Breast epithelium (tissue), 4 donors: ENCODE data around the gene MAB21L1. TPM values are rescaled to one million over a fixed set of nuclear protein-coding genes. Genes with fewer than 3 reads are reported as not detected.

Experiments
- DNase-seq, 2 donors: peaks; one replicate each; pipeline ENCODE4 v3.0.0-alpha.2; 2019; ENCODE audit warnings: low spot score in 2 of 2
- H3K27ac ChIP-seq, 2 donors: fragments of 200-600 bp; sonication (generic) in 1 of 2; one replicate each; pipeline ENCODE4 v1.5.1; 2016 to 2019; ENCODE audit warnings: mild to moderate bottlenecking in 1 of 2
- H3K27me3 ChIP-seq, 2 donors: fragments of 200-600 bp; sonication (generic) in 1 of 2; one replicate each; pipeline versions ENCODE4 v1.5.1 to v1.6.0; 2017 to 2019; ENCODE audit warnings: control low read depth in 1 of 2, mild to moderate bottlenecking in 1 of 2
- H3K36me3 ChIP-seq: fragments of 200-600 bp; one replicate; pipeline ENCODE4 v1.5.1; 2019
- H3K4me1 ChIP-seq, 2 donors: fragments of 200-600 bp; sonication (generic); one replicate each; pipeline ENCODE4 v1.5.1; 2016 to 2019; ENCODE audit warnings: control low read depth in 1 of 2
- H3K4me3 ChIP-seq, 3 donors: fragments of 200-600 bp; sonication (generic); 1 replicate in 2 of 3; 2 replicates in 1 of 3; pipeline ENCODE4 v1.5.1; 2016 to 2019; ENCODE audit warnings: mild to moderate bottlenecking in 3 of 3, moderate library complexity in 2 of 3
- H3K9me3 ChIP-seq, 2 donors: fragments of 200-600 bp; sonication (generic) in 1 of 2; one replicate each; pipeline ENCODE4 v1.5.1; 2016 to 2019; ENCODE audit warnings: control low read depth in 1 of 2
- POLR2A ChIP-seq: fragments of 450-650 bp; IDR thresholded peaks from one replicate; pipeline ENCODE4 v1.6.1; 2016; ENCODE audit warnings: antibody characterized with exemption, mild to moderate bottlenecking, moderate library complexity
- POLR2AphosphoS5 ChIP-seq, 3 donors: sonication (generic); formaldehyde crosslinking; IDR thresholded peaks; one replicate each; pipeline ENCODE4 v1.6.1; 2017; ENCODE audit warnings: antibody characterized with exemption in 3 of 3
- intact Hi-C: fragments of 100-400 bp; cut with DNase I; formaldehyde crosslinking; loops from one replicate; pipeline ENCODE4 v1.15.1; 2023; ENCODE audit warnings: low total_unique reads
- total RNA-seq, 3 donors: library from RNA; depleted of rRNA; stranded (reverse); fragments of >200 nt; gene quantifications; one replicate each; pipeline ENCODE4 v1.1.0, GENCODE V29; 2016
- TF ChIP-seq, protein P1 (sequence below), 3 donors: fragments of 450-650 bp; IDR thresholded peaks; one replicate each; pipeline ENCODE4 v1.5.1; 2016 to 2017; ENCODE audit warnings: antibody characterized with exemption in 3 of 3, mild to moderate bottlenecking in 3 of 3, moderate library complexity in 3 of 3

The MAB21L1 gene
- total RNA-seq = 10 to 100 TPM in 2 of 3 donors, 1 to 10 TPM in 1; 7.7 to 12.0 (median 11.8) TPM

DNA sequence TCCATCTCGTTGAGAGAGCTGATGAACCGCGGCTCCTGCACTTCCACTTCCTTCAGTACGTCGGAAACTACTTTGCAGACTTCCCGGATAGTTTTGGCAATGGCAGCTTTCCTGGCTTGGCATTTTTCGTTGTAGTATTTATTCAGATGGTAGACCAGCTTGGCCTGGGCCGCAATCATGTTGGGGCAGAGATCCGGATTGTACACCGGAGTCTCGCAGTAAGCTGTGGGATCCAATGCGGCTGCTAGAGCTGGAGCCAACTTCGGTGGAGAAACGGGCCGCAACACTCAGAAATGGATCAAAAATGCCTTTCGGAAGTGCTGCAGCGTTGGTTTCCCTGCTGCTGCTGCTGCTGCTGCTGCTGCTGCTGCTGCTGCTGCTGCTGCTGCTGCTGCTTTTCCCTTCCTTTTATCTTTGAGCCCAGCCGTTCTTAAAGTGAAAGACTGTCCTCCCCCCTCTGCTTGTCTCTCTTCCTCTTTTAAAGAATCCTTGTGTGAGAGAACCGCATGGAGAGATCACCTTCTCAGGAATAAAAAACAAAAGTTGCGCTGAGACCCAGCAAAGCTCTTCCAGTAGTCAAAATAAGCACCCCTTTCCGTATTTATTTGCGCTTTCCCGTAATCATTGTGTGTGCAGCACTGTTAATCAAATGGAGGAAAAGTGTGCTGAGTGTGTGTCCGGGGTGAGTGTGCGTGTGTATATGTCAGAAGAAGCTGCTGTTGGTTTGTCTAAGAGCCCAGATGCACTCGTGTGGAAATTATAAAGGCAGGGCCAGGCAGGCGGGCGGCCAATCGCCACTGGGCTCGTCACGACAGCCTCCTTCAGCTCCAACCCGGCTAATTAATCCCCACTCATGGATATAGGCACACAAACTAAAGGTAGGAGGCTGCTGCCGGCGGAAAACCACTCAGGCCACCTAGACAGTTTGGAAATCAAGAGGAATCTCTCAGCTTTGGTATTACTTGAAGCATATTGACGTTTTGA lies at the start of gene MAB21L1:
MAB21L1 (minus strand) TSS at position 730 of the 984 bp plus-strand sequence; CDS start at position 179, 551 bp downstream.
- intact Hi-C loops = no loop called here
- Histone ChIP-seq H3K4me3 (peak within 1 kb of the TSS; percentile 58 to 82 (median 66)), H3K36me3 (no peaks in the 10 kb centered on the region), H3K27ac (peak within 1 kb of the TSS; percentile 77 to 94), H3K9me3 (no peaks in the 10 kb centered on the region), H3K4me1 (no peaks in the 10 kb centered on the region), H3K27me3 (peaks cover 0 to 4% of the 10 kb centered on the region in 2 donors)
- peak in 1 of 2 donors; percentile 49 for DNase-seq
- TF ChIP-seq POLR2A (peak; percentile 17), POLR2AphosphoS5 (IDR thresholded peaks at IDR 0.05) (peak in 2 of 3 donors; percentile 45 to 59)
- TF ChIP-seq, protein P1, sequence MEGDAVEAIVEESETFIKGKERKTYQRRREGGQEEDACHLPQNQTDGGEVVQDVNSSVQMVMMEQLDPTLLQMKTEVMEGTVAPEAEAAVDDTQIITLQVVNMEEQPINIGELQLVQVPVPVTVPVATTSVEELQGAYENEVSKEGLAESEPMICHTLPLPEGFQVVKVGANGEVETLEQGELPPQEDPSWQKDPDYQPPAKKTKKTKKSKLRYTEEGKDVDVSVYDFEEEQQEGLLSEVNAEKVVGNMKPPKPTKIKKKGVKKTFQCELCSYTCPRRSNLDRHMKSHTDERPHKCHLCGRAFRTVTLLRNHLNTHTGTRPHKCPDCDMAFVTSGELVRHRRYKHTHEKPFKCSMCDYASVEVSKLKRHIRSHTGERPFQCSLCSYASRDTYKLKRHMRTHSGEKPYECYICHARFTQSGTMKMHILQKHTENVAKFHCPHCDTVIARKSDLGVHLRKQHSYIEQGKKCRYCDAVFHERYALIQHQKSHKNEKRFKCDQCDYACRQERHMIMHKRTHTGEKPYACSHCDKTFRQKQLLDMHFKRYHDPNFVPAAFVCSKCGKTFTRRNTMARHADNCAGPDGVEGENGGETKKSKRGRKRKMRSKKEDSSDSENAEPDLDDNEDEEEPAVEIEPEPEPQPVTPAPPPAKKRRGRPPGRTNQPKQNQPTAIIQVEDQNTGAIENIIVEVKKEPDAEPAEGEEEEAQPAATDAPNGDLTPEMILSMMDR (IDR thresholded peaks at IDR 0.05) = no peak

DNA sequence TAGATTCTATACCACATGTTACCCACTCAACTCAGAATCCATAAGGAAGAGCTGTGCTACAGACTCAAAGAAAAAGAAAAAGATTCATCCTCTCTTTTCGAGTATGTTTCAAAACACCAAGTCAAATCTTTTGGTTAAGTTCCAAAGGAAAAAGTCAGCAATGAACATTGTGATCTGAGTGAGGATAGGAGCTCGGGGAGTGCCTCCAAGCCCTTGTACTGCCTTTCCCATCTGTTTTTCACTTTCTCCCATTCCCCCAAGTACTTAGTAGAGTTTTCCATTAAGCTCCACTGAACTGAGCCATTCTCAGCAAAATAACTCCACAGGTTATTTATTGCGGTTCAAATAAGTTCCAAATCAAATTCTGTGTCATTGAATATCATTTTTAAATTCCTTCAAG lies 47.7 kb upstream of the MAB21L1 start:
- no peak for DNase-seq

DNA sequence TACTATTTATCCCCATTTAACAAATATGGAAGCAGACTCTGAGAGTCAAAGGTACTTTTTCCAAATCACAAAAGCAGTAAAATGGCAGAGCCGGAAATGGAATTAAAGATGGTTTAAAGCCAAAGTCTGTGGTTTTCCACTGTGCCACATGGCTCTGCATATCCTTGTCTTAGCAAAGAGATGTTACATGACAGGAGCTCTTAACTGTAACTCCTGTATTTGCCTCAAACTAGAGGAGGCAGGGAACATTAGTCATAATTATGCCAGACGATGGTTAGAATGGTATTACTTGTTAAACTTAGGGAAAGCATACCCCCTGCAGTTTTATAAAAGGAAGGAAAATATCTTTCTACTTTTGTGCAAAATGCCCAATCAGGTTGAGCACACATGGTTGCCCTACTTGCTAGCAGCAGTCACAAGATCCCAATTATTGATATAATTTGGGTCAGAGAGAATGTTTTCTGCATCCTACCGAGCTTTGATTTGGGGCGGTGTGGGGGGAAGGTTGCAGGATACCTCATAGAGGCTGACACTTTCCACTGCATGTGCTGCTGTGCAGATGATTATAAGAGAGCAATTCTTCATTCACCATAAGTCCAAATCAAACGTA lies 42.0 kb upstream of the MAB21L1 start:
- no peak overlapping the region for H3K27ac ChIP-seq
- no peaks in the 10 kb centered on the region for H3K36me3 ChIP-seq
- H3K27me3 ChIP-seq = no peaks in the 10 kb centered on the region
- H3K4me1 ChIP-seq = no peaks in the 10 kb centered on the region
- no peak for DNase-seq
- H3K4me3 ChIP-seq = no peak overlapping the region
- TF ChIP-seq, protein P1 (IDR thresholded peaks at IDR 0.05) = no peak
- TF ChIP-seq POLR2A = no peak
- no peak for TF ChIP-seq POLR2AphosphoS5 (IDR thresholded peaks at IDR 0.05)
- H3K9me3 ChIP-seq = no peaks in the 10 kb centered on the region
- intact Hi-C loops = no loop called here

More for the DNA sequence above, 47.7 kb upstream of the MAB21L1 start:
- no peak overlapping the region for H3K4me3 ChIP-seq
- H3K27me3 ChIP-seq = no peaks in the 10 kb centered on the region
- H3K4me1 ChIP-seq = no peaks in the 10 kb centered on the region
- H3K36me3 ChIP-seq = no peaks in the 10 kb centered on the region
- H3K9me3 ChIP-seq = no peaks in the 10 kb centered on the region
- intact Hi-C loops = no loop called here
- no peak overlapping the region for H3K27ac ChIP-seq
- TF ChIP-seq POLR2A = no peak
- TF ChIP-seq POLR2AphosphoS5 (IDR thresholded peaks at IDR 0.05) = no peak
- TF ChIP-seq, protein P1 (IDR thresholded peaks at IDR 0.05) = no peak

DNA sequence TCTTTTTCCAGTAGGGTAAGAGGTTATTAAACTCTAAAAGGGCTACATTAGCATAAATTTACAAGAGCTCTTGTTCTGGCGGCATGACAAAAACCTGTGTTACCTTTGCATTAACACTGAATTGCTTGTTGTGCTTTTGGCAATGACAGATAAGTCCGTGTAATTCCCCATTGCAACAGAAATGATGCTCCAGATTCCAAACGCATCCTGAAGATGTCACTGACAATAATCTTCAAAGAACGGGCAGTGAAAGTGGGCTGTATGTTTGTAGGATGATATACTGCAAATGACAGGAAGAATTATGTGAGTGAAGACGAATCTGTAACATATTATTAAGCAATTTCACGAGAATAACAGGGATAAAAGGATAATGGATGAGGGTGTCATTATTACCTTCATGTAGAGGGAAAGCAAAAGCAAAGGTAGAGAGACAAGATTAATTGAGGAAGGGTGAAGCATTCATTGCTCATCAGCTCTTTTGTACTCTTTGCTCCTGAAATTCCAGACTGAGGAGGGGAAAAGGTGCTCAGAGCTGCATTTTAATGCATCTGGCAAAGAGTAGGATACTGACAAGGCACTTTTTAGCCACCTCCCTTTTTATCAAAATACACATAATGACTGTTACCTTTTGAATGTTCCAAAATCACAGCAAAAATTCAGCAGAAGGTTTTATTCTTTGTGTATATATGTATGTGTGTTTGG lies 38.5 kb upstream of the MAB21L1 start:
- no peak overlapping the region for H3K27ac ChIP-seq
- TF ChIP-seq POLR2A = no peak
- TF ChIP-seq, protein P1 (IDR thresholded peaks at IDR 0.05) = no peak
- TF ChIP-seq POLR2AphosphoS5 (IDR thresholded peaks at IDR 0.05) = no peak
- no peak overlapping the region for H3K4me3 ChIP-seq
- intact Hi-C loops = no loop called here
- no peaks in the 10 kb centered on the region for H3K9me3 ChIP-seq
- no peak for DNase-seq
- H3K4me1 ChIP-seq = no peaks in the 10 kb centered on the region
- no peaks in the 10 kb centered on the region for H3K36me3 ChIP-seq
- no peaks in the 10 kb centered on the region for H3K27me3 ChIP-seq
